ENCODE measurements around the gene MAP4K5.
"Not testable (repeated sequence)": the region's sequence is repeated elsewhere in the genome, so short reads cannot be mapped to it uniquely, and the experiment has no call there.

The MAP4K5 gene

GRCh38 chr14:50532502-50533240 lies at the start of gene MAP4K5:
MAP4K5 (minus strand) TSS chr14:50532569; CDS start chr14:50532049, 520 bp downstream.
- DNase-seq (ENCODE audit: low spot score), result peak; percentile 94

- DNase-seq (ENCODE audit: low spot score), result no peak
Measured at GRCh38 chr14:50578433-50578832, 46.1 kb upstream of the MAP4K5 start.

GRCh38 chr14:50577982-50578381 lies 45.6 kb upstream of the MAP4K5 start:
- no peak for DNase-seq (ENCODE audit: low spot score)

- no peak for DNase-seq (ENCODE audit: low spot score)
Measured at GRCh38 chr14:50575769-50576168, 43.4 kb upstream of the MAP4K5 start.

GRCh38 chr14:50573862-50574261 lies 41.5 kb upstream of the MAP4K5 start:
- peak; percentile 15 for DNase-seq (ENCODE audit: low spot score)

GRCh38 chr14:50569714-50570274 lies 37.4 kb upstream of the MAP4K5 start:
- DNase-seq (ENCODE audit: low spot score), result no peak

- DNase-seq (ENCODE audit: low spot score), result no peak
Measured at GRCh38 chr14:50562841-50563240, 30.5 kb upstream of the MAP4K5 start.

- DNase-seq (ENCODE audit: low spot score), result peak; percentile 59
Measured at GRCh38 chr14:50560931-50561285, 28.5 kb upstream of the MAP4K5 start.

GRCh38 chr14:50559990-50560930 lies 27.9 kb upstream of the MAP4K5 start, which contains the start of gene ATL1:
ATL1 (plus strand) TSS chr14:50560145; CDS start chr14:50560266, 121 bp downstream.
- DNase-seq (ENCODE audit: low spot score), result peak; percentile 52

GRCh38 chr14:50552796-50553195 lies 20.4 kb upstream of the MAP4K5 start:
- DNase-seq (ENCODE audit: low spot score), result not testable (repeated sequence)

GRCh38 chr14:50551877-50552276 lies 19.5 kb upstream of the MAP4K5 start:
- DNase-seq (ENCODE audit: low spot score), result no peak

GRCh38 chr14:50550294-50550693 lies 17.9 kb upstream of the MAP4K5 start:
- no peak for DNase-seq (ENCODE audit: low spot score)

- DNase-seq (ENCODE audit: low spot score), result peak; percentile 11
Measured at GRCh38 chr14:50545618-50546017, 13.2 kb upstream of the MAP4K5 start.

- DNase-seq (ENCODE audit: low spot score), result no peak
Measured at GRCh38 chr14:50544911-50545310, 12.5 kb upstream of the MAP4K5 start.

- peak; percentile 65 for DNase-seq (ENCODE audit: low spot score)
Measured at GRCh38 chr14:50542941-50543418, 10.6 kb upstream of the MAP4K5 start.

- DNase-seq (ENCODE audit: low spot score), result no peak
Measured at GRCh38 chr14:50541159-50541567, 8.8 kb upstream of the MAP4K5 start.

GRCh38 chr14:50539051-50539450 lies 6.7 kb upstream of the MAP4K5 start:
- DNase-seq (ENCODE audit: low spot score), result no peak

- DNase-seq (ENCODE audit: low spot score), result not testable (repeated sequence)
Measured at GRCh38 chr14:50538034-50538433, 5.7 kb upstream of the MAP4K5 start.

GRCh38 chr14:50534997-50535396 lies 2.6 kb upstream of the MAP4K5 start:
- no peak for DNase-seq (ENCODE audit: low spot score)

- DNase-seq (ENCODE audit: low spot score), result no peak
Measured at GRCh38 chr14:50534416-50534815, 2.0 kb upstream of the MAP4K5 start.

GRCh38 chr14:50533806-50534205 lies 1.4 kb upstream of the MAP4K5 start:
- DNase-seq (ENCODE audit: low spot score), result no peak

GRCh38 chr14:50533241-50533705 lies 904 bp upstream of the MAP4K5 start:
- no peak for DNase-seq (ENCODE audit: low spot score)
